Esophagus squamous epithelium (tissue), 5 donors: ENCODE results near the gene SPAG9. TPM values are rescaled to one million over a fixed set of nuclear protein-coding genes. Genes with fewer than 3 reads are reported as not detected.

Source experiments
- DNase-seq: peaks from one replicate; lab custom pipeline; 2025; lab: John Stamatoyannopoulos, UW
- H3K27ac ChIP-seq, 4 donors: fragments of 200-600 bp; sonication (generic); one replicate each; pipeline ENCODE4 v1.5.1; 2016 to 2019; ENCODE audit warnings: mild to moderate bottlenecking in 1 of 4
- H3K27me3 ChIP-seq, 4 donors: fragments of 200-600 bp; sonication (generic); 1 replicate in 3 of 4; 2 replicates in 1 of 4; pipeline versions ENCODE4 v1.5.1 to v1.6.0; 2017 to 2021; ENCODE audit warnings: antibody characterized with exemption in 1 of 4
- H3K36me3 ChIP-seq, 3 donors: fragments of 200-600 bp; sonication (generic); one replicate each; pipeline ENCODE4 v1.5.1; 2016 to 2019
- H3K4me1 ChIP-seq, 3 donors: fragments of 200-600 bp; sonication (generic); one replicate each; pipeline ENCODE4 v1.5.1; 2017 to 2019
- H3K4me3 ChIP-seq, 4 donors: fragments of 200-600 bp; sonication (generic); 1 replicate in 3 of 4; 2 replicates in 1 of 4; pipeline ENCODE4 v1.5.1; 2016 to 2019; ENCODE audit warnings: mild to moderate bottlenecking in 2 of 4, moderate library complexity in 1 of 4
- H3K9me3 ChIP-seq, 3 donors: fragments of 200-600 bp; sonication (generic); one replicate each; pipeline ENCODE4 v1.5.1; 2016 to 2019
- POLR2A ChIP-seq, 4 donors: fragments of 450-650 bp; IDR thresholded peaks; one replicate each; pipeline ENCODE4 v1.6.1; 2017; ENCODE audit warnings: antibody characterized with exemption in 4 of 4, mild to moderate bottlenecking in 4 of 4, moderate library complexity in 3 of 4
- WGBS, 2 donors: methylation state at CpG; one replicate each; pipeline ENCODE4 v1.1.5; 2018; 5-methylcytosine and 5-hydroxymethylcytosine counted together
- intact Hi-C: fragments of 100-400 bp; cut with DNase I; formaldehyde crosslinking; loops from one replicate; pipeline ENCODE4 v1.15.0; 2022
- total RNA-seq, 4 donors: library from RNA; depleted of rRNA; stranded (reverse); fragments of >200 nt; gene quantifications; one replicate each; pipeline ENCODE4 v1.1.0, GENCODE V29; 2016
- TF ChIP-seq, protein P1 (sequence below), 6 experiments: fragments of 450-650 bp in 4 of 6; fragments of 200-600 bp in 2 of 6; sonication (generic) in 2 of 6; IDR thresholded peaks; one replicate each; pipeline ENCODE4 v1.5.1; 2016 to 2019; ENCODE audit warnings: antibody characterized with exemption in 6 of 6, mild to moderate bottlenecking in 4 of 6, moderate library complexity in 4 of 6
- donor health status: DM: yes; HTN: yes; CAD: no.

Gene SPAG9
- total RNA-seq, 4 donors from 2014 or later: 25.6 to 88.5 (median 49.9) TPM

DNA sequence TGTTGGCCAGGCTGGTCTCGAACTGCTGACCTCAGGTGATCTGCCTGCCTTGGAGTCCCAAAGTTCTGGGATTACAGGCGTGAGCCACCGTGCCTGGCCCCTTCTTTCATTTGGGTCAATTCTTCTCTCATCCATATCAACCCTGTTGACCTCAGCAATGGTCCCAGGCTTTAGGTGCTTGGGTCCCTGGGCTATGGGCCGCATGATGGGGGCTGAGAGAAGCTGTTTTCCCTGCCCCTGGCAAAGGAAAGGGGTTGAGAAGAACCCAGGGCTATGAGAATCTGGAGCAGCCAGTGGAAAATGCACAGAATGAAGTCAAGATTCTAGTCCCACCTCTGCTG, 164.3 kb downstream of the SPAG9 start:
- H3K27ac ChIP-seq: peak overlapping the region in 3 of 4 donors; percentile 37 to 77 (median 57)
- H3K27me3 ChIP-seq: no peaks in the 10 kb centered on the region
- TF ChIP-seq, protein P1, sequence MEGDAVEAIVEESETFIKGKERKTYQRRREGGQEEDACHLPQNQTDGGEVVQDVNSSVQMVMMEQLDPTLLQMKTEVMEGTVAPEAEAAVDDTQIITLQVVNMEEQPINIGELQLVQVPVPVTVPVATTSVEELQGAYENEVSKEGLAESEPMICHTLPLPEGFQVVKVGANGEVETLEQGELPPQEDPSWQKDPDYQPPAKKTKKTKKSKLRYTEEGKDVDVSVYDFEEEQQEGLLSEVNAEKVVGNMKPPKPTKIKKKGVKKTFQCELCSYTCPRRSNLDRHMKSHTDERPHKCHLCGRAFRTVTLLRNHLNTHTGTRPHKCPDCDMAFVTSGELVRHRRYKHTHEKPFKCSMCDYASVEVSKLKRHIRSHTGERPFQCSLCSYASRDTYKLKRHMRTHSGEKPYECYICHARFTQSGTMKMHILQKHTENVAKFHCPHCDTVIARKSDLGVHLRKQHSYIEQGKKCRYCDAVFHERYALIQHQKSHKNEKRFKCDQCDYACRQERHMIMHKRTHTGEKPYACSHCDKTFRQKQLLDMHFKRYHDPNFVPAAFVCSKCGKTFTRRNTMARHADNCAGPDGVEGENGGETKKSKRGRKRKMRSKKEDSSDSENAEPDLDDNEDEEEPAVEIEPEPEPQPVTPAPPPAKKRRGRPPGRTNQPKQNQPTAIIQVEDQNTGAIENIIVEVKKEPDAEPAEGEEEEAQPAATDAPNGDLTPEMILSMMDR (IDR thresholded peaks at IDR 0.05): no peak
- TF ChIP-seq POLR2A (IDR thresholded peaks at IDR 0.05): no peak
- 61 to 92% methylated on average over 2 to 4 of the region's 4 CpGs for WGBS, 2 donors
- H3K9me3 ChIP-seq: no peaks in the 10 kb centered on the region
- H3K4me1 ChIP-seq: peaks cover 15 to 49% (median 23%) of the 10 kb centered on the region in 3 donors
- H3K36me3 ChIP-seq: peaks cover 0 to 28% (median 0%) of the 10 kb centered on the region in 3 donors
- DNase-seq: no peak
- no peak overlapping the region for H3K4me3 ChIP-seq
- intact Hi-C loops: loop anchor here (5.0 to 10.0 kb wide), 2 partner anchors 104 to 172 kb away; no protein-coding TSS in a partner anchor

DNA sequence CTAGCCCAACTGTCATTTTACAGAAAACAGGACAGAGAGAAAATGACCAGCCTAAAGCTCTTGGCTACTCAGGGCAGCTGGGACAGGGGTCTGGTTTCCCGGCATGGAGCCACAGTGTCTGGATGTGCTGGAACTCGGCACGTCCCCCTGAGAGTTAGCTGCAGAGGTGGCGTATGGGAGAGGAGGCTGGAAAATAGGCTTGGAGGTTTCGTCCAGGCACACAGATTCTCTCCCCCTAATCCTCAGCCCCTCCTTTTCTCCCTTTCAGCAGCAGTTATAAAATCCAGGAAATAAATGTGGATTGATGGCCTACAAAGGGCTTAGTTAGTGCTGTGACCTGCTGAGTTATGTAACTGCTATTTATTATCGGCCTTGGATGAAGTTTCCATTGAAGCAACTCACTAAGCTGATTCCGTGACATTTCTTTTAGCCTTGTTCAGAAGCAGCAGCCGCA, 165.0 kb downstream of the SPAG9 start:
- 43 to 57% methylated on average over 8 of the region's 8 CpGs for WGBS, 2 donors
- no peak for DNase-seq
- H3K27ac ChIP-seq: peak overlapping the region; percentile 15 to 77 (median 64)
- H3K9me3 ChIP-seq: no peaks in the 10 kb centered on the region
- TF ChIP-seq, protein P1 (IDR thresholded peaks at IDR 0.05): no peak
- no peak for TF ChIP-seq POLR2A (IDR thresholded peaks at IDR 0.05)
- peaks cover 0 to 21% (median 0%) of the 10 kb centered on the region in 3 donors for H3K36me3 ChIP-seq
- peaks cover 20 to 56% (median 28%) of the 10 kb centered on the region in 3 donors for H3K4me1 ChIP-seq
- intact Hi-C loops: loop anchor here (5.0 to 10.0 kb wide), 2 partner anchors 103 to 171 kb away; no protein-coding TSS in a partner anchor
- H3K4me3 ChIP-seq: no peak overlapping the region
- no peaks in the 10 kb centered on the region for H3K27me3 ChIP-seq

DNA sequence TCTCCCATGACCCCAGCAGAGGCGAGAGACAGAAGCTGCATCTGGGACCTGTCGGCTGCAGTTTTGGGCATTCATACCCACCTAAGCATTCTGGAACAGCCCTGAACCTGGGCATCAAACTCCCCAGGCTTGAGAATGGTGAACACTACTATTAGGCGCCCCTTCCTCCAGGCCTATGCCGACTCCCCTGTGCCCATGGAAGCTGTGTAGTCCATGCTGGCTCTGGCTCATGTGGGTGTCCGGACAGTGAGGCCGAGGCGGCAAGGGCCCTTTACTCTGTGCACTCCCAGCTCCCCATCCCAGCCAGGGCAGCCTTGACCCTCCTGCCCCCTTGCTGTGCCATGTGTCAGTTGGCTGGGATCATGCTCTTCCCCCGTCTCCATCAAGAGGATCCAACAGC, 165.5 kb downstream of the SPAG9 start:
- H3K4me1 ChIP-seq: peaks cover 25 to 61% (median 34%) of the 10 kb centered on the region in 3 donors
- no peak for TF ChIP-seq POLR2A (IDR thresholded peaks at IDR 0.05)
- TF ChIP-seq, protein P1 (IDR thresholded peaks at IDR 0.05): no peak
- DNase-seq: no peak
- H3K9me3 ChIP-seq: no peaks in the 10 kb centered on the region
- H3K27me3 ChIP-seq: no peaks in the 10 kb centered on the region
- peaks cover 0 to 16% (median 0%) of the 10 kb centered on the region in 3 donors for H3K36me3 ChIP-seq
- H3K27ac ChIP-seq: peak overlapping the region; percentile 15 to 77 (median 64)
- intact Hi-C loops: loop anchor here (5.0 to 10.0 kb wide), 2 partner anchors 103 to 170 kb away; no protein-coding TSS in a partner anchor
- 95 to 100% methylated on average over 1 to 7 of the region's 8 CpGs for WGBS, 2 donors
- no peak overlapping the region for H3K4me3 ChIP-seq

DNA sequence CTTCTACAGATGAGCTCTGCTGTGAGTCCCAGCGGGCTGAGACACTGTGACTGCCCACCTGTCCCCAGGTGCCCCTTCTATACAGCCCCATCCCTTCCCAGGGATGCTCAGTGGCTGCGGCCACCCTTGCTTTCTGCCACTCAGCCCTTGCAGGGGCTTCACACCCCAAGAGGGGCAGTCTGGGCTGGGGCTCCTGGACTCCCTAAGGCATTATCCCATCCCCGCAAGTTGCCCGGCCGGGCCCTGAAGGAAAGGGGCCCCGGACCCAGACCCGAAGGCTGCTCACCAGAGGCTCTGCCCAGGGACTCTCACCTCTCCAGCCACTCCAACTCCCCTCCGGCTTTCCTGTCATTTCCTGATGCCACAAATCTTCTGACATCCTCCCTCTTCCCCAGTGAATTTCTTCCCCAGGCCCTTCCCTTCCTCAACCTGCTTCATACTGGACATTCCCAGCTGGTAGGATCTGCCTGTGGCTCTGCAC, 166.0 kb downstream of the SPAG9 start:
- TF ChIP-seq, protein P1 (IDR thresholded peaks at IDR 0.05): no peak
- no peak for TF ChIP-seq POLR2A (IDR thresholded peaks at IDR 0.05)
- DNase-seq: no peak
- Histone ChIP-seq H3K4me1 (peaks cover 29 to 66% (median 39%) of the 10 kb centered on the region in 3 donors), H3K4me3 (no peak overlapping the region), H3K27ac (peak overlapping the region; percentile 41 to 77 (median 64)), H3K9me3 (no peaks in the 10 kb centered on the region), H3K27me3 (no peaks in the 10 kb centered on the region), H3K36me3 (peaks cover 0 to 11% (median 0%) of the 10 kb centered on the region in 3 donors)
- intact Hi-C loops: loop anchor here (5.0 to 10.0 kb wide), 3 partner anchors 87 to 170 kb away; partner anchors contain the start of gene TOB1
- 55 to 61% methylated on average over 6 to 8 of the region's 8 CpGs for WGBS, 2 donors
